ENCODE results near the gene CYP4F12.

CYP4F12 gene

GRCh38 chr19:15634105-15634504, 38.8 kb upstream of the CYP4F12 start:
- DNase-seq (ENCODE audit: low read depth) = no peak
- H3K4me3 ChIP-seq (replicated peaks; ENCODE audit: low read depth, low read length) = no peak overlapping the region
- no peak for TF ChIP-seq CTCF (IDR thresholded peaks at IDR 0.05; ENCODE audit: low read length, missing control alignments)

GRCh38 chr19:15635016-15635805, 37.7 kb upstream of the CYP4F12 start:
- H3K4me3 ChIP-seq (replicated peaks; ENCODE audit: low read depth, low read length) = no peak overlapping the region
- DNase-seq (ENCODE audit: low read depth) = no peak
- TF ChIP-seq CTCF (IDR thresholded peaks at IDR 0.05; ENCODE audit: low read length, missing control alignments) = no peak

- no peak for DNase-seq (ENCODE audit: low read depth)
- no peak for TF ChIP-seq CTCF (IDR thresholded peaks at IDR 0.05; ENCODE audit: low read length, missing control alignments)
- H3K4me3 ChIP-seq (replicated peaks; ENCODE audit: low read depth, low read length) = no peak overlapping the region
Measured at GRCh38 chr19:15636026-15636425, 36.9 kb upstream of the CYP4F12 start.

GRCh38 chr19:15639596-15639995, 33.3 kb upstream of the CYP4F12 start:
- no peak for TF ChIP-seq CTCF (IDR thresholded peaks at IDR 0.05; ENCODE audit: low read length, missing control alignments)
- no peak overlapping the region for H3K4me3 ChIP-seq (replicated peaks; ENCODE audit: low read depth, low read length)
- DNase-seq (ENCODE audit: low read depth) = no peak

GRCh38 chr19:15640294-15640903, 32.5 kb upstream of the CYP4F12 start, which contains the start of gene CYP4F3:
TSS of gene CYP4F3 (plus strand) at chr19:15640897. CDS start at chr19:15641416, 519 bp downstream.
- DNase-seq (ENCODE audit: low read depth) = no peak
- no peak within 1 kb of the TSS for H3K4me3 ChIP-seq (replicated peaks; ENCODE audit: low read depth, low read length)
- TF ChIP-seq CTCF (IDR thresholded peaks at IDR 0.05; ENCODE audit: low read length, missing control alignments) = no peak

- no peak overlapping the region for H3K4me3 ChIP-seq (replicated peaks; ENCODE audit: low read depth, low read length)
- TF ChIP-seq CTCF (IDR thresholded peaks at IDR 0.05; ENCODE audit: low read length, missing control alignments) = no peak
- no peak for DNase-seq (ENCODE audit: low read depth)
Measured at GRCh38 chr19:15640904-15641597, 31.8 kb upstream of the CYP4F12 start.
